ENCODE data around the gene MIOS.

Gene MIOS

DNA sequence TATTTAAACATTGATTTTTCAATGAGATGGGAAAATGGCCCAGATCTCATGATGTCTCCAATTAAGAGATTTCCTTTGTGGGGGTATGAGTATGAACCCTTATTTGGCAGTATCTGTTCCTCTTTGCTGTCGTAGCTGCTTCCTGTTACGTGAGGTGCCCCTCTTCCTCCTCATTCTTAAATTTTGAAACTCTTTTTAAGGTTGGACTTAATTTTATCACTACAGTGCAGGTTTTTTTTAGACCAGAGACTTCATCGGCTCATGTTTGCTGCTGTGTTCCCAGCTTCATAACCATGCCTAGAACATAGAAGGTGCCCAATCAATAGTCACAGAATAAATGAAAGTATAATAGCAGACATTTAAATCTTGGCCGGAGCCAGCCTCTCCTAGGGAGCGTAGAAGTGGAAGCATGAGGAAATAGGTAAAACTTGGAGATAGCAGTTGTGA is 2.4 kb downstream of the MIOS start:
- no peak overlapping the region for H3K4me3 ChIP-seq

DNA sequence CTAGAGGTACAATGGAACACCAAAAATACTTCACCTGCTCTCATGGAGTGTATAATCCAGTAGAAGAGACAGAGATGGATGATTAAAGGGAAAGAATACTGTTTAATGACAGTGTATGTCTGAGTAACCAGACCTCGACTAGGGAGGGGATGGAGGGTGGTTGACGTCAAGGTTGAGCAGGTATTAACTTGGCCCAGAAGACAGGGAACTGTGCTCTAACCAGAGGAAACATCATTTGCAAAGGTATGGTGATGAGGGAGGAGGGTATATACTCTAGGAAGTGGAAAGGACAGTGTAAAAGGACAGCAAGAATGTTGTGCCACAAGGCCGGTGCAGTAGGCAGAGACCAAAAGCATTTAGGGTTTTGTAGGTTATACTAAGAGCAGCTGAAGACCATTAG is 2.9 kb downstream of the MIOS start:
- H3K4me3 ChIP-seq: no peak overlapping the region
- TF ChIP-seq, protein P1, sequence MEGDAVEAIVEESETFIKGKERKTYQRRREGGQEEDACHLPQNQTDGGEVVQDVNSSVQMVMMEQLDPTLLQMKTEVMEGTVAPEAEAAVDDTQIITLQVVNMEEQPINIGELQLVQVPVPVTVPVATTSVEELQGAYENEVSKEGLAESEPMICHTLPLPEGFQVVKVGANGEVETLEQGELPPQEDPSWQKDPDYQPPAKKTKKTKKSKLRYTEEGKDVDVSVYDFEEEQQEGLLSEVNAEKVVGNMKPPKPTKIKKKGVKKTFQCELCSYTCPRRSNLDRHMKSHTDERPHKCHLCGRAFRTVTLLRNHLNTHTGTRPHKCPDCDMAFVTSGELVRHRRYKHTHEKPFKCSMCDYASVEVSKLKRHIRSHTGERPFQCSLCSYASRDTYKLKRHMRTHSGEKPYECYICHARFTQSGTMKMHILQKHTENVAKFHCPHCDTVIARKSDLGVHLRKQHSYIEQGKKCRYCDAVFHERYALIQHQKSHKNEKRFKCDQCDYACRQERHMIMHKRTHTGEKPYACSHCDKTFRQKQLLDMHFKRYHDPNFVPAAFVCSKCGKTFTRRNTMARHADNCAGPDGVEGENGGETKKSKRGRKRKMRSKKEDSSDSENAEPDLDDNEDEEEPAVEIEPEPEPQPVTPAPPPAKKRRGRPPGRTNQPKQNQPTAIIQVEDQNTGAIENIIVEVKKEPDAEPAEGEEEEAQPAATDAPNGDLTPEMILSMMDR (IDR thresholded peaks at IDR 0.05): no peak
- H3K27ac ChIP-seq: no peak overlapping the region
- no peak for DNase-seq (ENCODE audit: low spot score)

More for the DNA sequence above, 2.4 kb downstream of the MIOS start:
- TF ChIP-seq, protein P1 (IDR thresholded peaks at IDR 0.05): no peak
- no peak overlapping the region for H3K27ac ChIP-seq
- DNase-seq (ENCODE audit: low spot score): no peak

DNA sequence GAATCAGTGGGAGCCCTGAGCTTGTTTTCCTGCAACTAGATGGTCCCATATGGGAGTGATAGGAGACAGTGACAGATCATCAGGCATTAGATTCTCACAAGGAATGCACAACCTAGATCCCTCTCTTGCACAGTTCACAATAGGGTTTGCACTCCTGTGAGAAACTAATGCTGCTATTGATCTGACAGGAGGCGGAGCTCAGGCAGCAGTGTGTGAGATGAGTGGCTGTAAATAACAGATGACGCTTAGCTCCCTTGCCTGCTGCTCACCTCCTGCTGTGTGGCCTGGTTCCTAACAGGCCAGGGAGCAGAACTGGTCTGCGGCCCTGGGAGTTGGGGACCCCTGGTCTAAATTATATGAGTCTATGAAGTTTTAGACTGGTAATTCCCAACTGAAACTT is 3.9 kb downstream of the MIOS start:
- DNase-seq (ENCODE audit: low spot score): no peak
- TF ChIP-seq, protein P1 (IDR thresholded peaks at IDR 0.05): no peak
- no peak overlapping the region for H3K4me3 ChIP-seq
- H3K27ac ChIP-seq: no peak overlapping the region

DNA sequence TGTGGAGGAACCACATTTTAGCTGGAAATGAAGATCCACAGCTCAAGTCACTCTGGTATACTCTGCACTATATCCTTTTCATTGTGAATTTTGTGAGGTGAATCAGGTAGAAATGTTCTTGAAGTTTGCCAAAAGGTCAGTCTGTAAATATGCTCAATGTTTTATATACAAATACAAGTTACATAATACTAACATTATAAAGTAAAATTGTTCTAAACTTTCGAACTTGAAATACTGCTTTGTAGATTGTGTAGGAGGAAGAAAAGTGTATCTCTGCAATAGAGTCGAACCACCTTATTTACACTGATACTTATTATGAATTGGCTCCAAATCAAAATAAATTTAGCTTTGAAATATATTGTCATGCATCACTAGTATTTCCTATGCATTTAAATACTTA is 7.0 kb downstream of the MIOS start:
- TF ChIP-seq, protein P1 (IDR thresholded peaks at IDR 0.05): no peak
- DNase-seq (ENCODE audit: low spot score): no peak
- H3K27ac ChIP-seq: no peak overlapping the region
- H3K4me3 ChIP-seq: no peak overlapping the region

DNA sequence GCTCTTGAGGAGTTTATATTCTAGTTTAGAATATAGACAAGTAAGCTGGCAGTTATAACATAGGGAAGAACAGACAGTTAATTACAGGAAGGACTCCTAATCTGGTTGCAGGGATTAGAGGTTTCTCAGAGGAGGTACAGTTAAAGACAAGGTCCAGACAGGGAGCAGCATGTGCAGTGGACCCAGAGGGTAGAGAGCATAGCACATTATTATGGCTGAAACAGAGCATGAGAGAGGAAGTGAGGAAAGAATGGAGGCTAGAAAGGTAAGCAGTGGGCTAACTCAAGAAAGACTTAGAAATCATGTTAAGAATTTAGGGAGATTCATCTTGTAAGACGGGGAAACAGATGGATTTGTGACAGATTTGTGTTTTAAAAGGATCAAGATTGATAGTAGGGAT is 9.7 kb downstream of the MIOS start:
- TF ChIP-seq, protein P1 (IDR thresholded peaks at IDR 0.05): no peak
- no peak overlapping the region for H3K4me3 ChIP-seq
- DNase-seq (ENCODE audit: low spot score): no peak
- H3K27ac ChIP-seq: no peak overlapping the region

DNA sequence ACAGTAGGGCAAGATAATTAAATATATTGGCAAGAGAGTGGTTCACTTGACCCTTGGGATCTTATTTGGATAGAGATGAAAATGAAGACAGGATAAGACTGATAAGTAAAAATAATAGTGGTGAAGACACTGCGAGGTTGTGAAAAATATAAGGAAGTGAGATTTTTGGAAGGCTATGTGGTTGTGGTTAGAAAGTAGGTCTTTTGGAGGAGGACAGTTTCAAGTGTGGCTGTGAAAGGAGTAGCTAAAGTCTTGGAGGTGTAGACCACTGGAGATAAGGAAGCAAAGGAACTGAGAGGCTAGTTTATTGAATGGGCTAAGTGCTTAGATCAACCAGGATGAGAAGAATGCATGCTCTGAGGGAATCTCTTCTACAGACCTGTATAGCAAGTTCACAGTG is 11.2 kb downstream of the MIOS start:
- TF ChIP-seq, protein P1 (IDR thresholded peaks at IDR 0.05): no peak
- Histone ChIP-seq H3K4me3 (no peak overlapping the region), H3K27ac (no peak overlapping the region)
- no peak for DNase-seq (ENCODE audit: low spot score)

DNA sequence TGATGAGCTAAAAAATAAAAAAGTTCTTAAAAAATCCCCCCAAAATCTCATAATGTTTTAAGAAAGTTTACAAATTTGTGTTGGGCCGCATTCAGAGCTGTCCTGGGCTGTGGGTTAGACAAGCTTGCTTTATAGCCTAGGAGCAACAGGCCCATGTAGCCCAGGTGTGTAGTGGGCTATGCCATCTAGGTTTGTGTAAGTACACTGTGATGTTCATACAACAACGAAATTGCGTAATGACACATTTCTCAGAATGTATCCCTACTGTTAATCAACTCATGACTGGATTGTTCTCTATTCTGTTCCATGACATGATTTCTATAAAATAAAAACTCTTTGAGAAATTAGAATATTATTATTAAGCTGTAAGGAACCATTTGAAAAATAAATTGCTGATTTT is 13.0 kb downstream of the MIOS start:
- Histone ChIP-seq H3K27ac (no peak overlapping the region), H3K4me3 (no peak overlapping the region)
- DNase-seq (ENCODE audit: low spot score): no peak
- TF ChIP-seq, protein P1 (IDR thresholded peaks at IDR 0.05): no peak
